MM.1S (cell line): ENCODE measurements around the gene MCTP2.

Experiments used
- DNase-seq: peaks from one replicate; pipeline ENCODE4 v3.0.0-alpha.2; 2015
- H2AFZ ChIP-seq: fragments of 300-600 bp; sonication (generic); 2 replicates; pipeline ENCODE4 v1.6.0; 2016; ENCODE audit warnings: antibody characterized with exemption, low read length
- H3F3A ChIP-seq: fragments of 300-600 bp; sonication (generic); 2 replicates; pipeline ENCODE4 v1.6.1; 2016; ENCODE audit warnings: mild to moderate bottlenecking, antibody characterized with exemption, low read length, moderate library complexity, mixed read lengths; ENCODE audit not compliant: insufficient read depth
- H3K27ac ChIP-seq: fragments of 300-600 bp; sonication (generic); 2 replicates; pipeline ENCODE4 v1.5.1; 2016; ENCODE audit warnings: mild to moderate bottlenecking, low read length
- H3K27me3 ChIP-seq: fragments of 300-600 bp; sonication (generic); replicated peaks from 2 replicates; pipeline ENCODE4 v1.6.0; 2016; ENCODE audit warnings: low read length; ENCODE audit not compliant: insufficient read depth
- H3K36me3 ChIP-seq: fragments of 300-600 bp; sonication (generic); replicated peaks from 2 replicates; pipeline ENCODE4 v1.6.1; 2016; ENCODE audit warnings: mild to moderate bottlenecking, low read length, mixed read lengths; ENCODE audit not compliant: insufficient read depth
- H3K4me1 ChIP-seq: fragments of 300-600 bp; sonication (generic); 2 replicates; pipeline ENCODE4 v1.6.1; 2016; ENCODE audit warnings: low read length, mixed read lengths
- H3K4me2 ChIP-seq: fragments of 300-600 bp; sonication (generic); 2 replicates; pipeline ENCODE4 v1.6.0; 2016; ENCODE audit warnings: low read depth, low read length
- H3K4me3 ChIP-seq: fragments of 300-600 bp; sonication (generic); 2 replicates; pipeline ENCODE4 v1.5.1; 2016; ENCODE audit warnings: low read length, mixed read lengths
- H3K79me2 ChIP-seq: fragments of 300-600 bp; sonication (generic); 2 replicates; pipeline ENCODE4 v1.6.1; 2016; ENCODE audit warnings: mixed run types, low read length, mixed read lengths
- H3K9ac ChIP-seq: fragments of 300-600 bp; sonication (generic); 2 replicates; pipeline ENCODE4 v1.6.1; 2016; ENCODE audit warnings: low read length, mixed read lengths
- H3K9me2 ChIP-seq: fragments of 300-600 bp; sonication (generic); replicated peaks from 2 replicates; pipeline ENCODE4 v1.6.1; 2016; ENCODE audit warnings: mild to moderate bottlenecking, low read length, mixed read lengths; ENCODE audit not compliant: insufficient read depth
- H3K9me3 ChIP-seq: fragments of 300-600 bp; sonication (generic); replicated peaks from 2 replicates; pipeline ENCODE4 v1.6.1; 2016; ENCODE audit warnings: mild to moderate bottlenecking, low read length, mixed read lengths; ENCODE audit not compliant: insufficient read depth
- H4K20me1 ChIP-seq: fragments of 300-600 bp; sonication (generic); 2 replicates; pipeline ENCODE4 v1.6.1; 2016; ENCODE audit warnings: mild to moderate bottlenecking, low read length, moderate library complexity, mixed read lengths; ENCODE audit not compliant: insufficient read depth
- EZH2 ChIP-seq: fragments of 300-600 bp; sonication (generic); optimal IDR thresholded peaks from 2 replicates; pipeline ENCODE3; 2017; ENCODE audit warnings: low read depth, mild to moderate bottlenecking, antibody characterized with exemption, low read length, mixed read lengths
- EZH2phosphoT487 ChIP-seq: fragments of 300-600 bp; sonication (generic); IDR thresholded peaks from 2 replicates; pipeline ENCODE4 v1.6.1; 2018; ENCODE audit warnings: antibody characterized with exemption, low read length
- TF ChIP-seq, protein P1 (sequence below): fragments of 300-600 bp; sonication (generic); IDR thresholded peaks from 2 replicates; pipeline ENCODE4 v1.5.1; 2016; ENCODE audit warnings: antibody characterized with exemption, low read length, mixed read lengths

Gene MCTP2

DNA sequence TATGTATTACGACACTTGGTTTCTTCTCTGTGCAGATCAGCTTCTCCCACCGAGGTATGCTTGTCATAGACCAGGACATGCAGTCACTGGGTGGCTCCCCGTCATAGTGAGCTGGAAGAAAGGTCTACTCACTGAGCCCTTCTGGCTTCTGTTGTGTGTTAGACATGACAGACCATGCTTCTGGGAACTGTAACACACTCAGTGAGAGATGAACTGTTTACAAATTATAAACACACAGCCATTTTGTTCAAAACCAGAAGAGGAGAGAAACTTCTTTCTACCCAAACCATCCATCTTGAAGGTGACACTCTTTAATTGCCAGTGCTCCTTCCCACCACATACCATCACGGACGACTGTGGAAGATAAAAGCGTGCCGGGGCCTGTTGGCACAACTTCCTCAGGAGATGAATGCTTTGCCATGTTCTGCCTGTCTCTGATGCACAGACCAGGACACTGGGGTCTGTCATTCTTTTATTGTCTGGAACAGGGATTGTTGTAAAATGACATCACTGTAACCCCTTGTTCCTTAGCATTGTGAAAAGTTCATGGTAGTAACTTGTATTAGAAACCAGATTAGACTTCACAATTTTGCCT is 214.3 kb downstream of the MCTP2 start:
- Histone ChIP-seq H3K9me3 (no peaks in the 10 kb centered on the region), H2AFZ (no peak overlapping the region), H4K20me1 (no peaks in the 10 kb centered on the region)

DNA sequence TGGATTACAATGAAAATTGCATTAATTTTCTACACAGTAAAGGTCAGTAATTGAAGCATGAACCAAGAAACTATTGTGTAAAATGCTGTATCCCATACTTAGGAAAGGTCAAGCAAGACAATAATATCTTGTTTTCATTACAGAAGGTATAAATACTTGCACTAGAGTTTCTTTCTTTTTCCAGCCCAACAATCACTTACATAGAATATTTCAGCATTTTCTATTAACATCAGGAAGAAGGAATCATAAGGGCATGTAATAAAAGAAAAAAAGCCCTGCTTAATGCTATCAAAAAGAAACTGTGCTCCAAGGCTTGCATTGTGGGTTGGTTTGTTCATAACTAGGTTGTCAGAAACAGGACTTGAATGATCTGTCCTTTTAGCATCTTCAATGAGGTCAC is 215.1 kb downstream of the MCTP2 start:
- Histone ChIP-seq H3K9ac (no peak overlapping the region), H3K27me3 (no peaks in the 10 kb centered on the region), H2AFZ (no peak overlapping the region), H3K36me3 (no peaks in the 10 kb centered on the region), H3K9me2 (no peaks in the 10 kb centered on the region), H3K9me3 (no peaks in the 10 kb centered on the region), H3K79me2 (no peaks in the 10 kb centered on the region), H3K4me2 (no peak overlapping the region), H3F3A (no peaks in the 10 kb centered on the region), H3K27ac (no peak overlapping the region), H4K20me1 (no peaks in the 10 kb centered on the region), H3K4me3 (no peak overlapping the region), H3K4me1 (no peaks in the 10 kb centered on the region)
- no peak for DNase-seq
- TF ChIP-seq EZH2, result no peak
- no peak for TF ChIP-seq EZH2phosphoT487
- TF ChIP-seq, protein P1, sequence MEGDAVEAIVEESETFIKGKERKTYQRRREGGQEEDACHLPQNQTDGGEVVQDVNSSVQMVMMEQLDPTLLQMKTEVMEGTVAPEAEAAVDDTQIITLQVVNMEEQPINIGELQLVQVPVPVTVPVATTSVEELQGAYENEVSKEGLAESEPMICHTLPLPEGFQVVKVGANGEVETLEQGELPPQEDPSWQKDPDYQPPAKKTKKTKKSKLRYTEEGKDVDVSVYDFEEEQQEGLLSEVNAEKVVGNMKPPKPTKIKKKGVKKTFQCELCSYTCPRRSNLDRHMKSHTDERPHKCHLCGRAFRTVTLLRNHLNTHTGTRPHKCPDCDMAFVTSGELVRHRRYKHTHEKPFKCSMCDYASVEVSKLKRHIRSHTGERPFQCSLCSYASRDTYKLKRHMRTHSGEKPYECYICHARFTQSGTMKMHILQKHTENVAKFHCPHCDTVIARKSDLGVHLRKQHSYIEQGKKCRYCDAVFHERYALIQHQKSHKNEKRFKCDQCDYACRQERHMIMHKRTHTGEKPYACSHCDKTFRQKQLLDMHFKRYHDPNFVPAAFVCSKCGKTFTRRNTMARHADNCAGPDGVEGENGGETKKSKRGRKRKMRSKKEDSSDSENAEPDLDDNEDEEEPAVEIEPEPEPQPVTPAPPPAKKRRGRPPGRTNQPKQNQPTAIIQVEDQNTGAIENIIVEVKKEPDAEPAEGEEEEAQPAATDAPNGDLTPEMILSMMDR, result no peak

More for the DNA sequence above, 214.3 kb downstream of the MCTP2 start:
- no peak for DNase-seq
- no peak for TF ChIP-seq EZH2phosphoT487
- TF ChIP-seq, protein P1, result no peak
- no peak for TF ChIP-seq EZH2
- H3K9me2 ChIP-seq, result no peaks in the 10 kb centered on the region
- H3K4me2 ChIP-seq, result no peak overlapping the region
- no peak overlapping the region for H3K27ac ChIP-seq
- H3K79me2 ChIP-seq, result no peaks in the 10 kb centered on the region
- no peak overlapping the region for H3K9ac ChIP-seq
- H3K4me3 ChIP-seq, result no peak overlapping the region
- no peaks in the 10 kb centered on the region for H3K36me3 ChIP-seq
- no peaks in the 10 kb centered on the region for H3F3A ChIP-seq
- no peaks in the 10 kb centered on the region for H3K27me3 ChIP-seq
- H3K4me1 ChIP-seq, result no peaks in the 10 kb centered on the region

DNA sequence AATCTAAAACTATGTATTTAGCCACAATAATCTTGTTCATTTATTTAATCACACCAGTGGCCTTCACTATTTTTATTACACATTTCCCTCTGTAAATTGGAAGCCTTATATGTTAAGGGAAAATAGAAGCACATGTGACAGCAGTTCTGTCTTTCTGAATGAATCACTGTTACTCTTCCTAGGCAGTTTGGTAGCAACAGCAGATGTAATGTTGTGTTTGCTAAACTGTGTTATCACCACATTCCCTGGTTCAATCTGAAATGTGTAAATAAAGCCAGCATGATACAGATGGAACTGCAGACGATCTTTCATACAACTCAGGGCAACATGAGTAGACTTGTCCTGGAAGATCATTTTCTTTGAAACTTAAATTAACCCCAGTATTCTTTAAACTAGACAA is 220.1 kb downstream of the MCTP2 start:
- no peaks in the 10 kb centered on the region for H3K27me3 ChIP-seq
- no peak overlapping the region for H3K4me2 ChIP-seq
- TF ChIP-seq EZH2 (no peak), EZH2phosphoT487 (no peak)
- TF ChIP-seq, protein P1, result no peak
- H3K79me2 ChIP-seq, result no peaks in the 10 kb centered on the region
- H3K9me2 ChIP-seq, result no peaks in the 10 kb centered on the region
- H3K27ac ChIP-seq, result no peak overlapping the region
- no peak for DNase-seq
- H3K4me1 ChIP-seq, result no peaks in the 10 kb centered on the region
- H3K9ac ChIP-seq, result no peak overlapping the region
- H3K4me3 ChIP-seq, result no peak overlapping the region
- no peak overlapping the region for H2AFZ ChIP-seq
- no peaks in the 10 kb centered on the region for H4K20me1 ChIP-seq
- H3F3A ChIP-seq, result no peaks in the 10 kb centered on the region
- no peaks in the 10 kb centered on the region for H3K36me3 ChIP-seq
- H3K9me3 ChIP-seq, result no peaks in the 10 kb centered on the region
